ENCODE data around the gene CGRRF1. TPM values are rescaled to one million over a fixed set of nuclear protein-coding genes. Genes with fewer than 3 reads are reported as not detected.
A peak's percentile ranks its signal among the peaks of the same experiment; 100 is the strongest.

The CGRRF1 gene
- total and polyA plus RNA-seq, 3 donors from 2014 or later: 29.4 to 79.6 (median 31.4) TPM

GRCh38 chr14:54488318-54488645 is 21.4 kb upstream of the CGRRF1 start:
- no peak for TF ChIP-seq CTCF (IDR thresholded peaks at IDR 0.05)
- TF ChIP-seq POLR2A (IDR thresholded peaks at IDR 0.05): no peak
- no peaks in the 10 kb centered on the region for H3K9me3 ChIP-seq
- intact Hi-C loops (cut with DNase I; ENCODE audit: low total_unique reads): no loop called here
- peak overlapping the region; percentile 92 to 93 for H3K4me3 ChIP-seq
- no peaks in the 10 kb centered on the region for H3K36me3 ChIP-seq (ENCODE audit: low read depth, missing control alignments)
- peak overlapping the region; percentile 91 to 94 for H3K27ac ChIP-seq
- peaks cover 33% of the 10 kb centered on the region for H3K4me1 ChIP-seq
- WGBS, 2 donors: 1 to 2% methylated on average over 9 of the region's 9 CpGs
- no peak for DNase-seq
- H3K27me3 ChIP-seq: no peaks in the 10 kb centered on the region

GRCh38 chr14:54488646-54489317 is 20.9 kb upstream of the CGRRF1 start, which contains the start of gene GMFB:
Gene GMFB (minus strand): TSS chr14:54488980. CDS start chr14:54488927, 53 bp downstream.
- H3K27ac ChIP-seq: peak within 1 kb of the TSS; percentile 91 to 94
- no peaks in the 10 kb centered on the region for H3K9me3 ChIP-seq
- peak; percentile 94 for DNase-seq
- peaks cover 31% of the 10 kb centered on the region for H3K4me1 ChIP-seq
- TF ChIP-seq CTCF (IDR thresholded peaks at IDR 0.05): peak; percentile 27 to 40 (median 40)
- peak; percentile 49 for TF ChIP-seq POLR2A (IDR thresholded peaks at IDR 0.05)
- no peaks in the 10 kb centered on the region for H3K27me3 ChIP-seq
- peak within 1 kb of the TSS; percentile 92 to 93 for H3K4me3 ChIP-seq
- H3K36me3 ChIP-seq (ENCODE audit: low read depth, missing control alignments): no peaks in the 10 kb centered on the region
- intact Hi-C loops (cut with DNase I; ENCODE audit: low total_unique reads): no loop called here
- 0 to 1% methylated on average over 23 to 51 of the region's 51 CpGs for WGBS, 2 donors

GRCh38 chr14:54489318-54489683 is 20.4 kb upstream of the CGRRF1 start:
- H3K36me3 ChIP-seq (ENCODE audit: low read depth, missing control alignments): no peaks in the 10 kb centered on the region
- H3K9me3 ChIP-seq: no peaks in the 10 kb centered on the region
- H3K27me3 ChIP-seq: no peaks in the 10 kb centered on the region
- H3K4me3 ChIP-seq: peak overlapping the region; percentile 92 to 93
- peaks cover 27% of the 10 kb centered on the region for H3K4me1 ChIP-seq
- peak overlapping the region; percentile 47 to 94 for H3K27ac ChIP-seq
- 15 to 16% methylated on average over 5 of the region's 5 CpGs for WGBS, 2 donors
- TF ChIP-seq POLR2A (IDR thresholded peaks at IDR 0.05) (no peak), CTCF (IDR thresholded peaks at IDR 0.05) (no peak)
- DNase-seq: no peak
- intact Hi-C loops (cut with DNase I; ENCODE audit: low total_unique reads): no loop called here

- Histone ChIP-seq H3K4me1 (peaks cover 27% of the 10 kb centered on the region), H3K27ac (peak overlapping the region; percentile 47 to 94), H3K27me3 (no peaks in the 10 kb centered on the region), H3K9me3 (no peaks in the 10 kb centered on the region), H3K36me3 (ENCODE audit: low read depth, missing control alignments) (no peaks in the 10 kb centered on the region), H3K4me3 (peak overlapping the region in 1 of 2 donors; percentile 93)
- WGBS, 2 donors: 82 to 83% methylated on average over 4 of the region's 4 CpGs
- TF ChIP-seq CTCF (IDR thresholded peaks at IDR 0.05) (no peak), POLR2A (IDR thresholded peaks at IDR 0.05) (no peak)
- DNase-seq: no peak
- intact Hi-C loops (cut with DNase I; ENCODE audit: low total_unique reads): no loop called here
Observed at GRCh38 chr14:54489731-54490444, 19.8 kb upstream of the CGRRF1 start.

Data from testis (tissue), 3 donors.